ENCODE data around the gene POLR1A.

- TF ChIP-seq, protein P1, sequence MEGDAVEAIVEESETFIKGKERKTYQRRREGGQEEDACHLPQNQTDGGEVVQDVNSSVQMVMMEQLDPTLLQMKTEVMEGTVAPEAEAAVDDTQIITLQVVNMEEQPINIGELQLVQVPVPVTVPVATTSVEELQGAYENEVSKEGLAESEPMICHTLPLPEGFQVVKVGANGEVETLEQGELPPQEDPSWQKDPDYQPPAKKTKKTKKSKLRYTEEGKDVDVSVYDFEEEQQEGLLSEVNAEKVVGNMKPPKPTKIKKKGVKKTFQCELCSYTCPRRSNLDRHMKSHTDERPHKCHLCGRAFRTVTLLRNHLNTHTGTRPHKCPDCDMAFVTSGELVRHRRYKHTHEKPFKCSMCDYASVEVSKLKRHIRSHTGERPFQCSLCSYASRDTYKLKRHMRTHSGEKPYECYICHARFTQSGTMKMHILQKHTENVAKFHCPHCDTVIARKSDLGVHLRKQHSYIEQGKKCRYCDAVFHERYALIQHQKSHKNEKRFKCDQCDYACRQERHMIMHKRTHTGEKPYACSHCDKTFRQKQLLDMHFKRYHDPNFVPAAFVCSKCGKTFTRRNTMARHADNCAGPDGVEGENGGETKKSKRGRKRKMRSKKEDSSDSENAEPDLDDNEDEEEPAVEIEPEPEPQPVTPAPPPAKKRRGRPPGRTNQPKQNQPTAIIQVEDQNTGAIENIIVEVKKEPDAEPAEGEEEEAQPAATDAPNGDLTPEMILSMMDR (IDR thresholded peaks at IDR 0.05) = no peak
- TF ChIP-seq, protein P2, sequence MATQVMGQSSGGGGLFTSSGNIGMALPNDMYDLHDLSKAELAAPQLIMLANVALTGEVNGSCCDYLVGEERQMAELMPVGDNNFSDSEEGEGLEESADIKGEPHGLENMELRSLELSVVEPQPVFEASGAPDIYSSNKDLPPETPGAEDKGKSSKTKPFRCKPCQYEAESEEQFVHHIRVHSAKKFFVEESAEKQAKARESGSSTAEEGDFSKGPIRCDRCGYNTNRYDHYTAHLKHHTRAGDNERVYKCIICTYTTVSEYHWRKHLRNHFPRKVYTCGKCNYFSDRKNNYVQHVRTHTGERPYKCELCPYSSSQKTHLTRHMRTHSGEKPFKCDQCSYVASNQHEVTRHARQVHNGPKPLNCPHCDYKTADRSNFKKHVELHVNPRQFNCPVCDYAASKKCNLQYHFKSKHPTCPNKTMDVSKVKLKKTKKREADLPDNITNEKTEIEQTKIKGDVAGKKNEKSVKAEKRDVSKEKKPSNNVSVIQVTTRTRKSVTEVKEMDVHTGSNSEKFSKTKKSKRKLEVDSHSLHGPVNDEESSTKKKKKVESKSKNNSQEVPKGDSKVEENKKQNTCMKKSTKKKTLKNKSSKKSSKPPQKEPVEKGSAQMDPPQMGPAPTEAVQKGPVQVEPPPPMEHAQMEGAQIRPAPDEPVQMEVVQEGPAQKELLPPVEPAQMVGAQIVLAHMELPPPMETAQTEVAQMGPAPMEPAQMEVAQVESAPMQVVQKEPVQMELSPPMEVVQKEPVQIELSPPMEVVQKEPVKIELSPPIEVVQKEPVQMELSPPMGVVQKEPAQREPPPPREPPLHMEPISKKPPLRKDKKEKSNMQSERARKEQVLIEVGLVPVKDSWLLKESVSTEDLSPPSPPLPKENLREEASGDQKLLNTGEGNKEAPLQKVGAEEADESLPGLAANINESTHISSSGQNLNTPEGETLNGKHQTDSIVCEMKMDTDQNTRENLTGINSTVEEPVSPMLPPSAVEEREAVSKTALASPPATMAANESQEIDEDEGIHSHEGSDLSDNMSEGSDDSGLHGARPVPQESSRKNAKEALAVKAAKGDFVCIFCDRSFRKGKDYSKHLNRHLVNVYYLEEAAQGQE (IDR thresholded peaks at IDR 0.05; ENCODE audit: insufficient read depth in 1 of 2, low read depth in 2 of 2, low read length in 1 of 2) = no peak
These were observed 111.3 kb downstream of the POLR1A start for GRCh38 chr2:85994421-85994777.

Measured in Panc1 (cell line).